HCT116 (cell line): ENCODE data around the gene AXIN2.

Experiments
- ELF1 ChIP-seq: IDR thresholded peaks from 2 replicates; pipeline ENCODE4 v1.6.1; 2012; ENCODE audit warnings: low read depth, borderline replicate concordance
- EZH2 ChIP-seq: fragments of 200-600 bp; sonication (generic); IDR thresholded peaks from 2 replicates; pipeline ENCODE4 v1.6.1; 2017; ENCODE audit warnings: antibody characterized with exemption, mixed run types
- EZH2phosphoT487 ChIP-seq: fragments of 200-600 bp; IDR thresholded peaks from 2 replicates; pipeline ENCODE4 v1.6.1; 2018; ENCODE audit warnings: antibody characterized with exemption, borderline replicate concordance
- JUND ChIP-seq: IDR thresholded peaks from 2 replicates; pipeline ENCODE4 v1.6.1; 2012
- POLR2A ChIP-seq: IDR thresholded peaks from 2 replicates; pipeline ENCODE4 v1.7.0; 2011; ENCODE audit warnings: borderline replicate concordance; ENCODE audit not compliant: insufficient read depth, insufficient read length; ENCODE audit errors: extremely low read depth
- POLR2AphosphoS5 ChIP-seq: IDR thresholded peaks from 2 replicates; pipeline ENCODE4 v1.6.1; 2011; ENCODE audit warnings: mild to moderate bottlenecking, low read depth, low read length, moderate library complexity
- RAD21 ChIP-seq: IDR thresholded peaks from 2 replicates; pipeline ENCODE4 v1.6.1; 2012; ENCODE audit warnings: low read depth, mild to moderate bottlenecking
- SIN3A ChIP-seq: IDR thresholded peaks from 2 replicates; pipeline ENCODE4 v1.6.1; 2012; ENCODE audit warnings: low read depth
- SP1 ChIP-seq: IDR thresholded peaks from 2 replicates; pipeline ENCODE4 v1.6.1; 2012; ENCODE audit warnings: low read depth
- TCF7L2 ChIP-seq: IDR thresholded peaks from 2 replicates; pipeline ENCODE4 v1.7.0; 2011; ENCODE audit warnings: borderline replicate concordance, inconsistent platforms; ENCODE audit not compliant: insufficient read depth, insufficient read length; ENCODE audit errors: extremely low read depth
- YY1 ChIP-seq: IDR thresholded peaks from 2 replicates; pipeline ENCODE4 v1.6.1; 2011; ENCODE audit warnings: low read length, low read depth, moderate library complexity, mild to moderate bottlenecking; ENCODE audit not compliant: insufficient replicate concordance; ENCODE audit errors: extremely low read depth
- TF ChIP-seq, protein P1 (sequence below), 3 experiments: fragments of 200-600 bp in 1 of 3; sonication (generic) in 1 of 3; IDR thresholded peaks in 2 of 3; conservative IDR thresholded peaks in 1 of 3; 2 replicates each; pipeline ENCODE4 v1.5.1; 2012 to 2017; ENCODE audit warnings: low read depth in 2 of 3, low read length in 2 of 3, antibody characterized with exemption in 1 of 3, borderline replicate concordance in 1 of 3, control low read depth in 1 of 3, mild to moderate bottlenecking in 1 of 3, mixed read lengths in 1 of 3, mixed run types in 1 of 3, moderate library complexity in 1 of 3; ENCODE audit not compliant: insufficient read depth in 1 of 3

- TF ChIP-seq, protein P1, sequence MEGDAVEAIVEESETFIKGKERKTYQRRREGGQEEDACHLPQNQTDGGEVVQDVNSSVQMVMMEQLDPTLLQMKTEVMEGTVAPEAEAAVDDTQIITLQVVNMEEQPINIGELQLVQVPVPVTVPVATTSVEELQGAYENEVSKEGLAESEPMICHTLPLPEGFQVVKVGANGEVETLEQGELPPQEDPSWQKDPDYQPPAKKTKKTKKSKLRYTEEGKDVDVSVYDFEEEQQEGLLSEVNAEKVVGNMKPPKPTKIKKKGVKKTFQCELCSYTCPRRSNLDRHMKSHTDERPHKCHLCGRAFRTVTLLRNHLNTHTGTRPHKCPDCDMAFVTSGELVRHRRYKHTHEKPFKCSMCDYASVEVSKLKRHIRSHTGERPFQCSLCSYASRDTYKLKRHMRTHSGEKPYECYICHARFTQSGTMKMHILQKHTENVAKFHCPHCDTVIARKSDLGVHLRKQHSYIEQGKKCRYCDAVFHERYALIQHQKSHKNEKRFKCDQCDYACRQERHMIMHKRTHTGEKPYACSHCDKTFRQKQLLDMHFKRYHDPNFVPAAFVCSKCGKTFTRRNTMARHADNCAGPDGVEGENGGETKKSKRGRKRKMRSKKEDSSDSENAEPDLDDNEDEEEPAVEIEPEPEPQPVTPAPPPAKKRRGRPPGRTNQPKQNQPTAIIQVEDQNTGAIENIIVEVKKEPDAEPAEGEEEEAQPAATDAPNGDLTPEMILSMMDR (IDR thresholded peaks at IDR 0.05 in 2 of 3, conservative IDR thresholded peaks at IDR 0.05 in 1 of 3; ENCODE audit: borderline replicate concordance in 1 of 3, insufficient read depth in 1 of 3, low read depth in 2 of 3, low read length in 2 of 3) = no peak
- no peak for TF ChIP-seq EZH2phosphoT487
- TF ChIP-seq YY1 = no peak
- TF ChIP-seq SP1 = no peak
- TF ChIP-seq JUND = no peak
- TF ChIP-seq SIN3A = no peak
- TF ChIP-seq ELF1 = no peak
- TF ChIP-seq RAD21 = no peak
- TF ChIP-seq POLR2A = no peak
- no peak for TF ChIP-seq POLR2AphosphoS5
- TF ChIP-seq EZH2 = no peak
- TF ChIP-seq TCF7L2 = no peak
Observed at GRCh38 chr17:65550075-65550662, 11.3 kb downstream of the AXIN2 start.
